Activated CD4-positive, CD25-positive, alpha-beta regulatory T cell treated with anti-CD3 and anti-CD28 coated beads, Interleukin-2, amount 50 U/mL, for 16 hours (primary cell): ENCODE measurements around the gene PHTF2.

ENCODE experiments used
- DNase-seq: peaks from one replicate; pipeline ENCODE4 v3.0.0-alpha.2; 2020; ENCODE audit warnings: low read depth, low spot score

The PHTF2 gene

DNA sequence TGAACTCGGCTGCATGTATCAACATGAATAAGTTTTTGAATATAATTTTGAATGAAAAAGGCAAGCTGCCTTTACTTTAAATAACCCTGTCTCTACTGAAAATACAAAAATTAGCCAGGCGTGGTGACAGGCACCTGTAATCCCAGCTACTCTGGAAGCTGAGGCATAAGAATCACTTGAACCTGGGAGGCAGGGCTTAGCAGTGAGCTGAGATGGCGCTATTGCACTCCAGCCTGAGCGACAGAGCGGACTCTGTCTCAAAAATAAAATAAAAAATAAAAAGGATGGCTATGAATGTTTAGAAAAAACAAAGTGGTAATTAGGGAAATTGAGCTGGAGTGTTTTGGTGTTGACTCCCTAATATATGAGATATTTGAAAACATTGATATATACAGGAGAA is 133.3 kb downstream of the PHTF2 start:
- DNase-seq = no peak

- no peak for DNase-seq
These were observed 134.8 kb downstream of the PHTF2 start for GRCh38 chr7:77933394-77933793.

- no peak for DNase-seq
These were observed 137.2 kb downstream of the PHTF2 start for GRCh38 chr7:77935652-77936348.

DNA sequence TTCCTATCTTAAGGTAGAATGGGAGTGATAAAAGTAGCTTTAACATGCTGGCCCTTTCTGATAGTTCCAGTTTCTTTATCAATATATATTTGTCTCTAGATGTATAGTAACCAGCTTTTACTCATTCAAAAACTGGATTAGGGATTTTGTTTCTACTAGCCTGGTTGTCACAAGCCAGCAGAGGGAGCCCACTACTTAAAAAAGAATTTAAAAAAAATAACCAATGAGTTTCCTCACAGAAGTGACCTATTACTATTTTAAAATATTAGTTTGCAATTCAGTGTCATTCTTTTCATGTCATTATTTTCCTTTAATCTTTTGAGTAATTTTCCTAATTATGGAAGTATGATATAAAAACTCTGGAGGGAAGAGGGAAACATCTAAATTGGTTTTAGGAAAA is 142.1 kb downstream of the PHTF2 start:
- no peak for DNase-seq

DNA sequence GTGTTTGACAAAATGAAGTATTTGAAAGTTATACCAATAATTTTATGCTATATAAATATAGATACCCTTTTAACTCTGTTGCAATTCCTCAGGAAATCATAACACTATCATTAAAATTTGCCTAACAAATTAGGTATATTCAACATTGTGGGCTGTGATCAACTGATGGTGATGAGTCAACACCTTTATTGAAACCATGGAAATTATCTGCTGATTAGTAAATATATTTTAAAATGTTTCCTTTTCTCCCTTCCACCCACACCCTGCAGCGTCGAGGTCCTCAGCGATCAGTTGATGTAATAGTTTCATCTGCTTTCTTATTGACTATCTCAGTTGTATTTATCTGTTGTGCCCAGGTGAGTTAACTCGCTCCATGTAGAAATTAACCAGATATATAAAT is 143.9 kb downstream of the PHTF2 start:
- no peak for DNase-seq

- no peak for DNase-seq
These were observed 145.9 kb downstream of the PHTF2 start for GRCh38 chr7:77944183-77945182.

GRCh38 chr7:77950548-77950947 is 152.0 kb downstream of the PHTF2 start:
- no peak for DNase-seq

DNA sequence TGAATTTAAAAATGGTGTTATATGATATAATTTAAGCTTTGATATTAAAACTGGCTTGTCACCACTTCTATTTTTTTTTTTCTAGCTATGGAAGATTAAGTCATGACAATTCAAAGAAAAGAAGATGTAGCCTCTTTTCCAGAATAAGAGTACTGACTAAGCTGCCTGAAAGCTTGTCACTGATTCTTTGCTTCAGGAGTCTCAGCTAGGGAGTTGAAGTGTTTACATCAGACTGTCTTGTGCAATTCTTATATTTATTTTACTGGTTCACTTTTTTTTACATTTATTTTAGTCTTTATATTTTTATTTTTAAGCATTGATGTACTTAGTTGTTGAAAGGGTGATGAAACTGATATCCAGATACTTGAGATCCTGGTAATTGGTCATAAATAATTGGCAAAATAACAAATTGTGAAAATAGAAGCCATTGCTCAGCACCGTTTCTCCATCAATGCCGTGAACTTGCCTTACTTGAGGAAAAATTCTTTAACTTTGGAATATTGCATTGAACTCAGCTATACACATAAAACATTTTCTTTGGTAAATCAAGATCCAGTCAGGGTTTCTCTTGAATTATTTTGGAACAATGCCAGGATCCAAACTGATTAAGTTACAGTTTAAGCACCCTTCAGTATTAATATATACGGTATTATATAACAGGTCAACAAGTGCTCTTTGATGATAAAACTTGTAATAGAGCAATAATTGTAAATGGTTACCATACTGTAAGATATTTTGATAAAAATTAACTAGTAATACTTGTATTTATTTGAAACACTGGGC is 156.4 kb downstream of the PHTF2 start:
- no peak for DNase-seq

- DNase-seq = no peak
These were observed 159.9 kb downstream of the PHTF2 start for GRCh38 chr7:77958436-77958835.

DNA sequence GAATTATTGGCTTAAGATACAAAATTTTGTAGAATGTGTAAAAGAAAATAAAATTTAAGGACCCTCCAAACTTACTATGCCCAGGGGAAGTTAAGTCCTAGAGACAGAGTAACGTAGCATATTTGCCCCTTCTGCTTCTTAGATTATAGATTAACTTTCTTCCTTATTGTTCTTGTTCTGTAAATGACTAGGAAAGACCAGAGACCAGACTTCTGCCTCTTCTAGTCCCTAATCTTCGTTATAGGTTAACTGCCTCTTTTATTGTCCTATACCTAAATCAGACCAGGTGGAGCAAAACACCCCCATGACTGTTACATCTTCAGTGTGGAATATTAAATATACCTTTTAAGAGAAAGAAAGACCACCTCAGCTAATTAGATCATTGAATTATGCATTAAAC is 160.5 kb downstream of the PHTF2 start:
- no peak for DNase-seq

GRCh38 chr7:77960336-77960735 is 161.8 kb downstream of the PHTF2 start:
- no peak for DNase-seq

GRCh38 chr7:77967429-77967828 is 168.9 kb downstream of the PHTF2 start:
- no peak for DNase-seq

DNA sequence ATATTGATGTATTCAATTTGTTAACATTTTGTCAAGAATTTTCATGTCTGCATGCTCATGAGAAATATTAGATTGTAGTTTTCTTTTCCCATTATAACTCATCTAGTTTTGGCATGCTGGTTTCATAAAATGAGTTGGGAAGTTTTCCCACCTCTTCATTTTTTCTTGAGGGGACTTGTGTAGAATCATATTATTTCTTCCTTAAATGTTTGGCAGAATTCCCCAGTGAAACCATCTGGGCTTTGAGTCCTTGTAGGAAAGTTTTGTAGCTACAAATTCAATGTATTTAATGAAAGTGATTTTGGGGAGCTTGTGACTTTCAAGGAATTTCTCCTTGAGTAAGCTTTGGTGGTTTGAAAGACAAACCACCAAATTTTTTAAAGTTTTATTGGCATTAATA is 173.2 kb downstream of the PHTF2 start:
- DNase-seq = no peak

GRCh38 chr7:77975672-77976480 is 177.3 kb downstream of the PHTF2 start:
- DNase-seq = no peak

GRCh38 chr7:77979219-77979618 is 180.6 kb downstream of the PHTF2 start:
- DNase-seq = no peak

GRCh38 chr7:77980087-77980713 is 181.6 kb downstream of the PHTF2 start:
- DNase-seq = no peak

- no peak for DNase-seq
These were observed 184.5 kb downstream of the PHTF2 start for GRCh38 chr7:77982926-77983550.

- no peak for DNase-seq
These were observed 185.4 kb downstream of the PHTF2 start for GRCh38 chr7:77983973-77984372.

- no peak for DNase-seq
These were observed 186.8 kb downstream of the PHTF2 start for GRCh38 chr7:77985232-77985973.

GRCh38 chr7:77985974-77986339 is 187.4 kb downstream of the PHTF2 start:
- no peak for DNase-seq
